ENCODE measurements around the gene RWDD1.

The RWDD1 gene

GRCh38 chr6:116611056-116611455 is 39.8 kb downstream of the RWDD1 start:
- DNase-seq (ENCODE audit: low read depth), result no peak

- DNase-seq (ENCODE audit: low read depth), result peak; percentile 14
Observed at GRCh38 chr6:116615937-116616736, 44.8 kb downstream of the RWDD1 start, which contains the start of gene RSPH4A. TSS of gene RSPH4A (plus strand) at chr6:116616479. CDS start at chr6:116616624, 145 bp downstream.

- DNase-seq (ENCODE audit: low read depth), result no peak
Observed at GRCh38 chr6:116616737-116617053, 45.4 kb downstream of the RWDD1 start.

- DNase-seq (ENCODE audit: low read depth), result no peak
Observed at GRCh38 chr6:116624036-116624805, 52.9 kb downstream of the RWDD1 start.

- DNase-seq (ENCODE audit: low read depth), result no peak
Observed at GRCh38 chr6:116625872-116626271, 54.6 kb downstream of the RWDD1 start.

GRCh38 chr6:116629563-116629981 is 58.3 kb downstream of the RWDD1 start:
- DNase-seq (ENCODE audit: low read depth), result no peak

GRCh38 chr6:116631379-116631990 is 60.2 kb downstream of the RWDD1 start:
- no peak for DNase-seq (ENCODE audit: low read depth)

- DNase-seq (ENCODE audit: low read depth), result no peak
Observed at GRCh38 chr6:116633685-116634084, 62.4 kb downstream of the RWDD1 start.
